HEK293T (cell line): ENCODE measurements around the gene UBALD2.

Experiments
- BHLHE40 ChIP-seq: fragments of 450-650 bp; IDR thresholded peaks from 2 replicates; pipeline ENCODE4 v1.6.1; 2016; ENCODE audit warnings: mild to moderate bottlenecking, moderate library complexity, borderline replicate concordance
- CTBP1 ChIP-seq: fragments of 450-650 bp; IDR thresholded peaks from 2 replicates; pipeline ENCODE4 v1.6.1; 2016; ENCODE audit warnings: borderline replicate concordance
- ELF4 ChIP-seq: fragments of 450-650 bp; IDR thresholded peaks from 2 replicates; pipeline ENCODE4 v1.6.1; 2017; ENCODE audit warnings: antibody characterized with exemption
- FOXA1 ChIP-seq: fragments of 450-650 bp; IDR thresholded peaks from 2 replicates; pipeline ENCODE4 v1.6.1; 2016; ENCODE audit warnings: mild to moderate bottlenecking
- FOXK2 ChIP-seq: fragments of 450-650 bp; IDR thresholded peaks from 2 replicates; pipeline ENCODE4 v1.6.1; 2016; ENCODE audit warnings: mild to moderate bottlenecking
- FOXM1 ChIP-seq: fragments of 450-650 bp; IDR thresholded peaks from 2 replicates; pipeline ENCODE4 v1.6.1; 2017; ENCODE audit warnings: mild to moderate bottlenecking, borderline replicate concordance
- HDGF ChIP-seq: fragments of 450-650 bp; IDR thresholded peaks from 2 replicates; pipeline ENCODE4 v1.6.1; 2017; ENCODE audit warnings: antibody characterized with exemption, borderline replicate concordance
- L3MBTL2 ChIP-seq: fragments of 450-650 bp; conservative IDR thresholded peaks from 2 replicates; pipeline ENCODE4 v1.6.1; 2016; ENCODE audit warnings: mild to moderate bottlenecking
- LEF1 ChIP-seq: fragments of 450-650 bp; IDR thresholded peaks from 2 replicates; pipeline ENCODE4 v1.6.1; 2017; ENCODE audit warnings: mild to moderate bottlenecking, borderline replicate concordance
- NFRKB ChIP-seq: fragments of 450-650 bp; IDR thresholded peaks from 2 replicates; pipeline ENCODE4 v1.6.1; 2016; ENCODE audit warnings: mild to moderate bottlenecking, moderate library complexity
- SP1 ChIP-seq: fragments of 450-650 bp; IDR thresholded peaks from 2 replicates; pipeline ENCODE4 v1.6.1; 2017
- SUZ12 ChIP-seq: fragments of 450-650 bp; IDR thresholded peaks from 2 replicates; pipeline ENCODE4 v1.6.1; 2016; ENCODE audit warnings: mild to moderate bottlenecking
- TARDBP ChIP-seq: fragments of 450-650 bp; IDR thresholded peaks from 2 replicates; pipeline ENCODE4 v1.6.1; 2016
- TF ChIP-seq, protein P1 (sequence below): fragments of 450-650 bp; IDR thresholded peaks from 2 replicates; pipeline ENCODE4 v1.6.1; 2016

DNA sequence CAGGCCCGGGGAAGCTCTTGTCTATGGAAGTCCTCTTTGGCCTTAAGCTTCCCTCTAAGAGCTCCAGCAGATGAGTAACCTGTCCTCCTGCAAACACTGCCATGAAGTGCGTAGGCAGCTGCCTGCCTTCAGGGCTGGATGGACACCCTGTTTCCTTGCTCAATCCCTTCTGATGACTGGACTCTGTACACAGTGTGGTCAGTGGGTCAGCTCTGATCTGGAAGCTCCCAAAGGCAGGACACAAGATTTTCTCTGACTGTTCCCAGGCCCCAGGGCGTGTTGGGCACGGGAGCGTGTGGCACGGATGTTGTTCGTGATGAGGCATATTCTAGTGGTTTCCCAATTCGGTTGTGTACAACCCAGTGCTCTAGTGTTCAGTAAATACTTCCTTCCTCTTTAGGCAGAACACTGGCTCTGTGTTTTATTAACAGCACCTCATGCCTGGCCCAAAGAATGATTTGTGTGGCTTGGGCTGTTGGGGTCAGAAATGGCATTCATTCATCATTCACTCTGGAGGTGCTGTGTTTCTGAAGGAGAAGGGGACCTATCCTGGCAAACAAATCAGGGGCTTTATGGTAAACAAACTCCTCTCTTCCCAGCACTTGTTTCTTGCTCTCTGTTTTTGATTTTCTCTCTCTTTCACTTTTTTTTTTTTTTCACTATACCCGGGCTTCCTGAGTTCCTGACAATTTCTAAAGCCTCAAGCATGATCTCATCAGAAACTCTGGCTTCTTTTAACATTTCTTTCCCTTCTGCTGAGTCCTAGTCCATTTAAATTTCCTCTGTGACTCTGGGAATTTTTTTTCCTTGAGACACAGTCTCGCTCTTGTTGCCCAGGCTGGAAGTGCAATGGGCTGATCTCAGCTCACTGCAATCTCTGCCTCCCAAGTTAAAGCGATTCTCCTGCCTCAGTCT lies 12.9 kb upstream of the UBALD2 start:
- TF ChIP-seq L3MBTL2 (no peak), BHLHE40 (no peak), HDGF (no peak), FOXK2 (no peak), SP1 (no peak), FOXM1 (no peak), ELF4 (no peak), SUZ12 (no peak), FOXA1 (no peak), CTBP1 (no peak), TARDBP (no peak), LEF1 (no peak), NFRKB (no peak)
- TF ChIP-seq, protein P1, sequence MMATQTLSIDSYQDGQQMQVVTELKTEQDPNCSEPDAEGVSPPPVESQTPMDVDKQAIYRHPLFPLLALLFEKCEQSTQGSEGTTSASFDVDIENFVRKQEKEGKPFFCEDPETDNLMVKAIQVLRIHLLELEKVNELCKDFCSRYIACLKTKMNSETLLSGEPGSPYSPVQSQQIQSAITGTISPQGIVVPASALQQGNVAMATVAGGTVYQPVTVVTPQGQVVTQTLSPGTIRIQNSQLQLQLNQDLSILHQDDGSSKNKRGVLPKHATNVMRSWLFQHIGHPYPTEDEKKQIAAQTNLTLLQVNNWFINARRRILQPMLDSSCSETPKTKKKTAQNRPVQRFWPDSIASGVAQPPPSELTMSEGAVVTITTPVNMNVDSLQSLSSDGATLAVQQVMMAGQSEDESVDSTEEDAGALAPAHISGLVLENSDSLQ, result no peak
